Astrocyte (in vitro differentiated cells and primary cell): Measurements from ENCODE around the gene EXOC6B.

Source experiments
- CTCF ChIP-seq: IDR thresholded peaks from 2 replicates; pipeline ENCODE4 v1.5.1; 2011; ENCODE audit warnings: low read depth, mild to moderate bottlenecking, inconsistent platforms, low read length, moderate library complexity; ENCODE audit not compliant: insufficient read depth
- EZH2 ChIP-seq: IDR thresholded peaks from 2 replicates; pipeline ENCODE4 v1.6.1; 2012; ENCODE audit warnings: mild to moderate bottlenecking, low read length, inconsistent platforms; ENCODE audit not compliant: insufficient read depth

- TF ChIP-seq CTCF (no peak), EZH2 (no peak)
Observed at GRCh38 chr2:72145658-72146329, 680.0 kb downstream of the EXOC6B start.
